ENCODE data around the gene GPHN.

DNA sequence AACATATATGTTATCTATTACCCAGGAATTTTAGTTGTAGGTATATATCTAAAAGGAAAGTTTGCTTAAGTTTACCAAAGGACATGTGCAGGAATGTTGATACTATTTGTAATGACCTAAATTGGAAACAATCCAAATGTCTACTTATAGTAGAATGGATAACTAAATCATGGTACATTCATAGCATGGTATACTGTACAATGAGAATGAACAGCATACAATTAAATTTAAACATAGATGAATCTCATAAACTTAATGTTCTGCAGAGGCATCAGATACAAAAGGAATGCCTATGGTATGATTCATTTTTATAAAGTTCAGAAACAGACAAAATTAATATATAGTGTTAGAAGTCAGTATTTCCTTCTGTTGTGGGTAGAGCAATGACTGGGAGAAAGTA is 135.4 kb downstream of the GPHN start:
- TF ChIP-seq EZH2 (IDR thresholded peaks at IDR 0.05; ENCODE audit: borderline replicate concordance, low read length): no peak
- TF ChIP-seq, protein P1, sequence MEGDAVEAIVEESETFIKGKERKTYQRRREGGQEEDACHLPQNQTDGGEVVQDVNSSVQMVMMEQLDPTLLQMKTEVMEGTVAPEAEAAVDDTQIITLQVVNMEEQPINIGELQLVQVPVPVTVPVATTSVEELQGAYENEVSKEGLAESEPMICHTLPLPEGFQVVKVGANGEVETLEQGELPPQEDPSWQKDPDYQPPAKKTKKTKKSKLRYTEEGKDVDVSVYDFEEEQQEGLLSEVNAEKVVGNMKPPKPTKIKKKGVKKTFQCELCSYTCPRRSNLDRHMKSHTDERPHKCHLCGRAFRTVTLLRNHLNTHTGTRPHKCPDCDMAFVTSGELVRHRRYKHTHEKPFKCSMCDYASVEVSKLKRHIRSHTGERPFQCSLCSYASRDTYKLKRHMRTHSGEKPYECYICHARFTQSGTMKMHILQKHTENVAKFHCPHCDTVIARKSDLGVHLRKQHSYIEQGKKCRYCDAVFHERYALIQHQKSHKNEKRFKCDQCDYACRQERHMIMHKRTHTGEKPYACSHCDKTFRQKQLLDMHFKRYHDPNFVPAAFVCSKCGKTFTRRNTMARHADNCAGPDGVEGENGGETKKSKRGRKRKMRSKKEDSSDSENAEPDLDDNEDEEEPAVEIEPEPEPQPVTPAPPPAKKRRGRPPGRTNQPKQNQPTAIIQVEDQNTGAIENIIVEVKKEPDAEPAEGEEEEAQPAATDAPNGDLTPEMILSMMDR (conservative IDR thresholded peaks at IDR 0.05 in 1 of 2, IDR thresholded peaks at IDR 0.05 in 1 of 2; ENCODE audit: extremely low read depth in 1 of 2, insufficient read depth in 1 of 2, low read depth in 1 of 2, low read length in 2 of 2): no peak

All from mammary epithelial cell (primary cell).